Choroid plexus epithelial cell (primary cell): ENCODE measurements around the gene CPHXL2.

ENCODE experiments used
- DNase-seq: peaks from one replicate; pipeline ENCODE4 v3.0.0-alpha.2; 2010; ENCODE audit warnings: low read depth
- H3K4me3 ChIP-seq: 2 replicates; pipeline ENCODE4 v1.5.1; 2011; ENCODE audit warnings: low read depth, mild to moderate bottlenecking, control low read depth, low read length, moderate library complexity
- TF ChIP-seq, protein P1 (sequence below): conservative IDR thresholded peaks from 2 replicates; pipeline ENCODE4 v1.5.1; 2011; ENCODE audit warnings: low read depth, mild to moderate bottlenecking, control low read depth, inconsistent platforms, low read length, moderate library complexity

Gene CPHXL2

GRCh38 chr16:75676909-75677308 is at the start of gene CPHXL2:
CPHXL2 (minus strand) TSS chr16:75677009; CDS start chr16:75676999, 10 bp downstream.
- no peak for DNase-seq
- TF ChIP-seq, protein P1, sequence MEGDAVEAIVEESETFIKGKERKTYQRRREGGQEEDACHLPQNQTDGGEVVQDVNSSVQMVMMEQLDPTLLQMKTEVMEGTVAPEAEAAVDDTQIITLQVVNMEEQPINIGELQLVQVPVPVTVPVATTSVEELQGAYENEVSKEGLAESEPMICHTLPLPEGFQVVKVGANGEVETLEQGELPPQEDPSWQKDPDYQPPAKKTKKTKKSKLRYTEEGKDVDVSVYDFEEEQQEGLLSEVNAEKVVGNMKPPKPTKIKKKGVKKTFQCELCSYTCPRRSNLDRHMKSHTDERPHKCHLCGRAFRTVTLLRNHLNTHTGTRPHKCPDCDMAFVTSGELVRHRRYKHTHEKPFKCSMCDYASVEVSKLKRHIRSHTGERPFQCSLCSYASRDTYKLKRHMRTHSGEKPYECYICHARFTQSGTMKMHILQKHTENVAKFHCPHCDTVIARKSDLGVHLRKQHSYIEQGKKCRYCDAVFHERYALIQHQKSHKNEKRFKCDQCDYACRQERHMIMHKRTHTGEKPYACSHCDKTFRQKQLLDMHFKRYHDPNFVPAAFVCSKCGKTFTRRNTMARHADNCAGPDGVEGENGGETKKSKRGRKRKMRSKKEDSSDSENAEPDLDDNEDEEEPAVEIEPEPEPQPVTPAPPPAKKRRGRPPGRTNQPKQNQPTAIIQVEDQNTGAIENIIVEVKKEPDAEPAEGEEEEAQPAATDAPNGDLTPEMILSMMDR: no peak

GRCh38 chr16:75726390-75726789 is 49.6 kb upstream of the CPHXL2 start, which contains the start of gene CPHXL:
CPHXL (minus strand) TSS chr16:75726490; CDS start chr16:75726442, 48 bp downstream.
- DNase-seq: no peak
- H3K4me3 ChIP-seq: no peak within 1 kb of the TSS
- TF ChIP-seq, protein P1: no peak

More at GRCh38 chr16:75676909-75677308, at the start of gene CPHXL2:
- H3K4me3 ChIP-seq: no peak within 1 kb of the TSS

- TF ChIP-seq, protein P1: no peak
- no peak for DNase-seq
- H3K4me3 ChIP-seq: no peak overlapping the region
Measured at GRCh38 chr16:75718452-75718851, 41.6 kb upstream of the CPHXL2 start.

DNA sequence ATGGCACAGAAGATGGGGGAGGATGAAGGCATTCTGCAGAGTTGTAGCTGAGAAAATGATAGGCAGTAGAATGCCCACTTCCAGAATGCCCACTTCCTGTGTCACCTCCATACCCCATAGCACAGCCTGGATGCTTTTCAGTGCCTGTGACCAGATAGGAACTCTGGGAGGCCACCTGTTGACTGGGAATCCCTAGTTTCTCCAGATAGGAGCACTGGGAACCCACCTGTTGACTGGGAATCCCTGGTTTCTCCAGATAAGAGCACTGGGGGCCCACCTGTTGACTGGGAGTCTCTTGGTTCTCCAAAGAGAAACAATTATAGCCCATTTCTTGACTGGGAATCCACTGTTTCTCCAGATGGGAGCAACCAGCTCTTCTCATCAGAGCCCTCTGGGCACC is 37.9 kb upstream of the CPHXL2 start:
- H3K4me3 ChIP-seq: no peak overlapping the region
- DNase-seq: no peak
- TF ChIP-seq, protein P1: no peak

DNA sequence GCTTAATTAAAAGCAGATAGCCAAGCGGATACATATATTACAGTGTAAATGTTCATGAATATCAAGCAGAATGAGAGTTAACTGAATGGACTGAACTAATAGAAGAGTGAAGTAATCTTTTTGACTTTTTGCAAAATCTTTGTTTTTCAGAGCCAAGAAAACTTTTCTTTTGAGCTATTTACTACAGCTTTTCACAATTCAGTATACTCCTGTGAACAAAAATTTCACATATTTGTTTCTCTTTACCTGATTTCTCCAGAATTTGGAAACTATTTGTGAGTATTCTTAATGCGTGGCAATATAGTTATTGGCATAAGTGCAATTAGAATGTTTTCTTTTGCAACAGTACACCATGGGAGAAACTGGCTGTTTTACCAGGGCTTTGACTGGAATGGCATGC is 33.5 kb upstream of the CPHXL2 start:
- TF ChIP-seq, protein P1: no peak
- DNase-seq: no peak
- no peak overlapping the region for H3K4me3 ChIP-seq

GRCh38 chr16:75703306-75703705 is 26.5 kb upstream of the CPHXL2 start:
- TF ChIP-seq, protein P1: no peak
- no peak for DNase-seq
- no peak overlapping the region for H3K4me3 ChIP-seq

GRCh38 chr16:75702242-75702641 is 25.4 kb upstream of the CPHXL2 start:
- no peak for DNase-seq
- TF ChIP-seq, protein P1: no peak
- no peak overlapping the region for H3K4me3 ChIP-seq
